RPMI8226 (cell line): ENCODE results near the gene ADCY2.

Source experiments
- DNase-seq: peaks from one replicate; pipeline ENCODE4 v3.0.0-alpha.2; 2015

ADCY2 gene

DNA sequence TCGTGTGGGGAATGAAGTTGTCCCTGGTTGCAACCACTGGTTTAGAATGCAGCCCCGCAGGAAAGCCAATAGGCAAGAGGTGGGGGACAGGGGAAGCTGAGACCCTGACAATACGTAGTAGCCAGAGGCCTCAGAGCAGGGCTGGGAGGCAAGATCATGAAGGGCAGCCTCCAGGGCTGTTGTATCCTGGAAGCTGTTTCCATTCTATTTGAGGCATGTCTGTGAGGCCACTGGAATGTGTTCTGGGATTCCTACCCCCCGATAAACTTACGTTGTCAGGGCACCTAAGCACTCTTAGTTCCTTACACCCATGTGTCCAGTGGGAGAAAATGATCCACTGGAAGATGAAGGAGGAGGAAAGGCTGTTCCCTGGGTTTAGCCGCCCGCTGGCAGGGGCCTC lies 277.7 kb downstream of the ADCY2 start:
- no peak for DNase-seq

DNA sequence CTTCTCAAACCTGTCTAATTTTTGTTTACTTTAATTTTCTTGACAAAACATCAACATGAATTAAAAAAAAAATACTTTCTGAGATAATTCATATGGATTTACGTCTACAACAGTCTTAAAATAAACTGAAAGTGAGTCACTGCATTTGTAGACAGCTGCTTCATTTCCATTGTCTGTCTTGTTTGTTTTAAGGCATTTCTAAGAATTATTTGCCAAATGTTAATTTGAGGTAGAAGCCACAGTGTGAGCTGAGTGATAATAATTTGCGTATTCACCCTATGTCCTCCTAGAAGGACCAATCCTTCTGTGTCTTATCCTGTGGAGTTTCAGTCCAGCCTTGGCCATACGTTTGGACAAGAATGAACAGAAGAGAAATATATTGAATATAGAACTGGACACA lies 280.5 kb downstream of the ADCY2 start:
- DNase-seq: no peak

DNA sequence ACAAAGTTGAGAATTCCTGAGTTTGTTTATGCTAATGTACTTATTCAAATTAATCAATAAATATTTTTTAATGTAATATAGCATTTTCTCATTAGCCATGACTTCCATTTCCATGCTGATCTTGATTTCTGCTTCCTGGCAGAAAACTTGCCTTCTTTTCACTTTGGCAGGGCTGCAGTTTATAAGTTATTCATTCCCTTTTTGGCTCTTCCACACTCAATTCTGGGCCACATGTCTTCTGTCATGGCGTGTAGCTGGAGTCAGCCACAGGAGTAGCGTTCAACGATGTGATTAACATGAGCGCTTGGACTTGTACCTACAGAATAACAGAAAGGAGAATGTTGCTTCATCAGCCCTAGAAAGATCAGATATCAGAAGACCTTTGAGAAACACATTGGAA lies 282.1 kb downstream of the ADCY2 start:
- DNase-seq: no peak

DNA sequence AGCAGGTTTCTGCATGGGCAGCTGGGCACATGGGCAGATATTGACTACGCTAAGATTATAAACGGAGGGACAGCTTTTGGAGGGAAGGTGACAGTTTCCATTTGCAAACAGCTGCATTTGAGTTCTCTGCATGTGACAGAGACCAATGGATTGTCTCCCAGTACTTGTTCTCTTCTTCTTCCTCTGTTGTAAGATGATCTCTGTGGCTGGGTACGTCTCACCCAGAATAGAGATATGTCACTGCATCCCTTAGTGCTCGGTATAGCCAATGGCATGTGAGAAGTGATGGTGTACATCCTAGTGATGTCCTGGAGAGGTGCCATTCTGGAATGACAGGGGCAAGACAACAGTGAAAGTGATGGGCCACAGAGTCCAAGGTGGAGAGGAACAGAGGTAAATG lies 283.7 kb downstream of the ADCY2 start:
- DNase-seq: no peak

DNA sequence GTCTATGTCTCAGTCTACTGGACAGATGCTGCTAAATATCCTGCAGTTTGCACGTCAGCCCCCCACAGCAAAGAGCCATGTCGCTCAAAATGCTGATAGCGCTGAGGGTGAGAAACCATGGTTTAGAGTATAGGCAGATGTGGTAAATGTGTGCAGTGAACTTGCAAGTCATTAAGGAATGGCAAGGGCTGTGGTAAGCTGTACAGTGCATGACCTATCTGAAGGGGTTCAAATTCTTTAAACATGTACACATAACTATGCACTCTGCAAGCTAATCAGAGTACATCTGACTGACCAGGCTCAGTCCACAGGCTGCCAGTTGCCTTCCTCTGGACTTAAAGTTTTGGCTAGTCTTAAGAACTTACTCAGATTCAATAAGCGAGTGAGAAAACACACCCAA lies 284.3 kb downstream of the ADCY2 start:
- DNase-seq: no peak

DNA sequence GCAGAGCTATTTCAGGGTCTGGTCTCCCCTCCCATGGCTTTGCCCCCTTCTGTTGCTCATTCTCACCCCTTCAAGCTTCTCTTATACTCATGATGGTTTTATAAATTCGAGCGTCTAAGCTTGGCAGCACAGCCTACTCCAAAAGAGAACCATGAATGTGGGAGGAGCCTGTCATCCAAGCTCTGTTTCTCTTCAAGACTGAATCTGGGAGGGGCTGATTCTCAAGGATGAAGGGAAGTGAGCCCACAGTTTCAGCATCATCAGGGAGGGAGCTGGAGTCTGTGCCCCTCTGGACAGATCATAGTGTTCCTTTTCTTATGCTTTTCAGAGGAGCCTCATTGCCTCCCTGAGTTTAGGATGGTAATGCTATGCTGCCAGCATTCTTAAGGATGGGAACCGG lies 286.4 kb downstream of the ADCY2 start:
- DNase-seq: no peak

DNA sequence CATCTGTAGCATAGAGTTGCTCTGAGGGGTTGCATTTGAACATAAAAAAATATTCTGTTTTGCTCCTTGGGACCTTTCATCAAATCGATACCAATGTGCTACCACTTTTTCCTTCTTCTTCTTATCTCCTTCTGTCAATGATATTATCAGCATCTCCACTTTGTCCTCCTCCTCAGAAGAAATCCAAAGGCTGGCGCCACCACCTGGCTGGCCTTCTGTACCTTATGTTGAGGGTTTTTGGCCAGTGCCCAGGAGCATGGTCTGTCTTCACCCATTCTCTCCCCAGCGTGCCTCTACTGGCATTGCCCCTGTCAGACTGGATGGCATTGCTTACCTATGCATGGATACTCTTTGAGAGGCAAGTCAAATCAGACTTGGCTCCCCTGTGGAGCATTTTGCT lies 287.8 kb downstream of the ADCY2 start:
- DNase-seq: no peak

DNA sequence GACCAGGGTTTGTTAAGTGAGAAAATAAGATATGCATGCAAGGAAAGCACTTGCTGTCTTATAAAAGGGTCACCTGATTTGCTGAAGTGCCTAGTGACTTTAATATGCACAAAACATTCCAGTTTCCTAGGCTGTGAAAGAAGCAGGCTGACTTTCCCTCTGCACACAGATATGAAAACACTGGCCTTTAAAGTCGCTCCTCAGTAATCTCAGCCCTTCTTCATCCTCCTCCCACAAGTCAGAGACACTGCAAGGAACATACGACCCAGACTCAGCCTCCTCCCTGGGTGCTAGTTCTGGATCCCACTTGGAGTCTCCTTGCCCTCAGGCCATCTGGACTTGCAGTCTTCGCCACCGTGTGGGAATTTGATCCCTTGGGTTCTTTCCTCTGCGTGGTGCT lies 288.9 kb downstream of the ADCY2 start:
- DNase-seq: no peak

DNA sequence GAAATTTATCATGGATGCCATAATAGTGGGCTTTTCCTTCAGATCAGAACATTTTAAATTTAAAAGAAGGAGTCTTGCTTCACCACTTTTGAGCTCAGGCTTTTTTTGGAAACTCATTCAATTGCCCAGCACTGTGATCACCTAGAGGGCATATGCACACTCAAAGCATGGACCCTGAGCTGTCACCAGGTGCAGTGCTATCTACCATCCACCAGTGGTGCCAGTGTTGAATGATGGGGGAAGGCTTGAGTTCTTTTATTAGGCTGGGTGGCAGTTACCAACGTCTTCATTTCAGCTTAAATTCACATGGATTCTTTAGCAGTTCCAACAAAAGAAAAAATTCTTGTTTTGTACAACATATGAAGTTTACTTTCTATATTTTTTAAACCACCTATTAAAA lies 290.9 kb downstream of the ADCY2 start:
- DNase-seq: no peak

DNA sequence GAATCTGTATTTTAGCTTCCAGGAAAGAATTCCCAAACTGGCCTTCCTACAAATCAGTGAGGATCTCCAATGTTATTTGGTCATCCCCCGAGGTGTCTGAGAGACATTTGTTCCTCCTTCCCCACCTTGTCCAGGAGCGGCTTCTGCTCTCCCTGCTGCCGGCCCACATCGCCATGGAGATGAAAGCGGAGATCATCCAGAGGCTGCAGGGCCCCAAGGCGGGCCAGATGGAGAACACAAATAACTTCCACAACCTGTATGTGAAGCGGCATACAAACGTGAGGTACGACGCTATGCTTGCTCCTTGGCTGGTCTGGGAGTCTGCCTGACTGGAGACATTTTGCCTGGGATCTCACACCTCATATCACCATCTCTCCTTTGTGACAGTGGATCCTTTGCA lies 294.6 kb downstream of the ADCY2 start:
- DNase-seq: no peak

DNA sequence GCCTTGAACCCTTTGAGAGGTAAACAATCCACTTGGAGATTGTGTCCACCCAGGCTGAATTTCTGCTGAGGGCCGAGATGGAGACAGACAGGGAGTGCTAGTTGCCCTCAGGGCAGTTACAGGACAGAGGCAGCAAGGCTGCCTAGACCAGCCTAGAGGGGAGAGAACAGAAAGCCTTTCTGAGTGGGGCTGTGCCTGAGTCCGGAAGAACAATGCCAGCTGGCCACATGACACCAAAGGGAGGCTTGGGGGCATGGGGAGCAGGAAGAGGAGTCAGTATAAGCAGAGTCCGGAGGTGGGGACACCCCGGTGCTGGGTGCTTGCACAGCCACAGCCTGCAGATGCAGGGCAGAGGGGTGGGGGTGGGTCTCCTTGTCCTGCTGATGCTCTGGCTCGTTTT lies 309.3 kb downstream of the ADCY2 start:
- no peak for DNase-seq

DNA sequence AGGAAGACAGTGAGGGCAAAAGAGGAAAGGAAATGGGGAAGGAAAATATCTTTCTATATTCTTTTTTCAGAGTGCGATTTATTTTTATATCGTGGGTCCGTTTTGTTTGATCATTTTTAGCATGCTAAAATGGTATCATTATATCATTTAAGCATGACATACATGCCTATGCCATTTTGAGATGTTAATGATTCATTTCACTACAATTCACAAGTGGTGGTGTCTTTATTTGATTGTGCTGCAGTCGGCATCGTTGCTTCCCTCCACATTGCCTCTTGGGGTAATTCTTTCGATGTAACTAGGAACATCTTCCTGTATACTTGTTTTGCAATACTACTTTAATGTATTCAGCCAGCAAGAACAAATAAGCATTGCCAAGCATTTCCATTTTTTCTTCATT lies 309.8 kb downstream of the ADCY2 start:
- no peak for DNase-seq

DNA sequence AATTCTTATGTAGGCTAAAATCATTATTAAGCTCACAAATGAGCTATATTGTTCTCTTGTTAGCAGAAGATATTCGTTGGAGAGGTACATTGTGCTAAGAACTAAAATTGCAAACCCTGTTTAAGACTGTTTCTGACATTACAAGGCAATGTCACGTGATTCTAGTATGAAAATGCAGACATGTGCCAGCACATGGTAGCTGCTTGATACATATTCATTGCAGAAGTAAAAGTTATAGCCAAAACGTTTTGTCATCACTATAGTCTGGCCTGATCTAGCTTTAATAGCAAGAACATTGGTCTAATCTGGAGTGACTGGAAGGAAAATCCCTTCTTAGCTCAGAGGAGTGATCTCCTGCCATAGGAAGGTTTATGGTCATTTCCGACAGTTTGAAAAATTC lies 310.3 kb downstream of the ADCY2 start:
- DNase-seq: no peak

DNA sequence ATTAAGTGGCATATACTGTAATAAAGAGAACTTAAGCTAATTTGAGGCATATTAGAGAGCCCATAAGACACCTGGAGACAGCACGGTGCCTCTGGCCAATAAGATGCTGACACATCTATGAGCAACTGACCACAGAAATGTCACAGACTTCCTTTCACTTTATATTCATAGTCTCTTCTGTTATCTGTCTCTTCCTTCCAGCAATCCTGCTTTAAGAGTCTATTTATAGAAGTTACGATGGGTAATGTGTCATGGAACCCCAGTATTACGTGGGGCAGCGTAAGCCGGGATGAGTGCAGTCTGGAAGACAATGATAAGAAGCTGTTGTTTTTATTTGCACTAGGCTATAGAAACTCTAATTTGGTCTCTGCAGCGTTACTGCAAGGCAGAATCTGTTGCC lies 318.2 kb downstream of the ADCY2 start:
- DNase-seq: no peak

DNA sequence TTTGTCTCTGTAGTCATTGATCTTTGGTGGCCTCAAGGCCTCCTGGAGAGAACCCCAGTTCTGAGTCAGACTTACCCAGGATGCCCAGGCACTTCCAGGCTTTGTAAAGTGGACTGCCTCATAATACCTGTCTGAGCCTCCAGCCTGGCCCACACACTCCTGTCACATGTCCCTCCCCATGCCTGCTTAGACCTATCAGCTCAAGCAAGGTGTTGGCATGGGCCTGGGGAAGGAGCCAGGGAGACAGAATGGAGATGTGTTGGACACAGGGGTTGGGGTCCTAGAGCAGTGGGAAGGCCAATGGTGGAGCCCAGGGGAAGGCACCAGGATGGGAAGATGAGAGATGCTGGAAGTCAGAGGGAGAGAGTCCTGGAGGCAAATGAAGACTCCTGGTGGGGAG lies 318.8 kb downstream of the ADCY2 start:
- DNase-seq: no peak

DNA sequence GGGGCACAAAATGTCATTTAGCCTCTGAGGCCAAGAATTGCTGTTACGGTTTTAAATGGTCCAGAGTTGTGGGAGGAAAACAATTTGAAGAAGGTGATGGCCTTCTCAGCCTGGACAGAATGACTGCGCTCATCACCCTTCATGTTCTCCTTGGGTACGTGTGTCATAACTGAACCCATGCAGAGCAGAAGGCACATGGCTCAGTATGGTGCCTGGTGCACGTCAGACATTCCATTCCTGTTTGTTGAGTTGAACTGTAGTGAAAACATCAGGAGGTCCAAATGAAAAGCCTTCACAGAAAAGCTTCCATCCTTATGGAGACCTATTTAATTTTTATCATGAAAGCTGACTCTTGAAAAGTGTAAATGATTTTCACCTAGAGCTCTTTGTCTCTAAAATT lies 321.8 kb downstream of the ADCY2 start:
- DNase-seq: no peak

DNA sequence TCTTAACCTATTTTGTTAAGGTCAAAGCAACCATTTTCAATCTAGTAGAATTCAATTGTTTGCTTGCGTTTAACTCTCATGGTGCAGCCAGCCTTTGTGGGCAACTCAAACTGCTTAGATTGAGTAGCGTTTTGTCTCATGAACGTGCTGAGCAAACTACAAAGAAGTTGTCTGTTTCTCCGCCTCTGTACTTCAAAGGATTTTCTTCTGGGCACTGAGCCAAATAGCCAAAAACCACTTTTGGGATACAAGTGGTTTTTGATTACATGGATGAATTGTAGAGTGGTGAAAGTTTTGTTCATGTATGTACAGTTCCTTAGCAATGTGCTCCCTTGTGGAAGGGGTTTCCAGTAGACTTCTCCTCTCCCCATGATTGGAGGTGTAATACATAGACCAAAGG lies 332.1 kb downstream of the ADCY2 start:
- DNase-seq: no peak

DNA sequence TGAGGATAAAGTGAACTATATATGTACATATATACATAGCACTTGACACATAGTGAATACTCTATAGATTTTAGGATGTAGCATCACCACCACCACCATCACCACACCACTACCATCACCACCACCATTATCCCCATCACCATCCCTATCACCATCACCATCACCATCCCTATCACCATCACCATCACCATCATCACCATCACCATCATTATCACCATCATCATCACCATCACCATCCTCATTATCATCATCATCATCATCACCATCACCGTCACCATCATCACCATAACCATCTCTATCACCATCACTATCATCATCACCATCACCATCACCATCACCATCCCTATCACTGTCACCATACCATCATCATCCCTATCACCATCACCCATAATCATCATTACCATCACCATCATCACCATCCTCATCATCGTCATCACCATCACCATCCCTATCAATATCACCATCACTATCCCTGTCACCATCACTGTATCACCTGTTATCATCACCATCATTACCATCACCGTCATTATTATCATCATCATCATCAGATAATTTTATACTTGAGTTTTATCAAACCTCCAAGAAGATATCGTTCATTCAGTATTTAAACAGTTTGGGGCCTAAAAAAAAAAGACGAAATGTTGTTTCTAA lies 345.6 kb downstream of the ADCY2 start:
- no peak for DNase-seq

DNA sequence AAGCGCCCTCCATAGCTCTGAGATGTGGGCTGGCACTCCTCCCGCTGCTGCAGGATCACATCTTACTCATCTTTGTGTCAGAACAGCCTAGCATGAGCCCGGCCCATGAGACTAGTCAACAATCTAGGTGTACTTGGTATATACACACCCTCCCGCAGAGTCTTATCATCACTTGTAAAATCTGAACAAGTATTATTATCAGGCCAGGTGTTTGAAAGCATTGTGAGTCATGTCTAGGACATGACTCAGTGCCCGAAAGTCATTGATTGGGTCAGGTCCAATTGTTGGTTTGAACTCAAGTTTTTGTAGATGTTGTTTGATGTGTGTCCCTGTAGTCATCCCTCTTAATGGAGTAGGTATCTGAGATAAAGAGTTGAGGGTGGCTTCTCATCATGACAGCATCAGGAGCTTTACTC lies 346.3 kb downstream of the ADCY2 start:
- DNase-seq: no peak

DNA sequence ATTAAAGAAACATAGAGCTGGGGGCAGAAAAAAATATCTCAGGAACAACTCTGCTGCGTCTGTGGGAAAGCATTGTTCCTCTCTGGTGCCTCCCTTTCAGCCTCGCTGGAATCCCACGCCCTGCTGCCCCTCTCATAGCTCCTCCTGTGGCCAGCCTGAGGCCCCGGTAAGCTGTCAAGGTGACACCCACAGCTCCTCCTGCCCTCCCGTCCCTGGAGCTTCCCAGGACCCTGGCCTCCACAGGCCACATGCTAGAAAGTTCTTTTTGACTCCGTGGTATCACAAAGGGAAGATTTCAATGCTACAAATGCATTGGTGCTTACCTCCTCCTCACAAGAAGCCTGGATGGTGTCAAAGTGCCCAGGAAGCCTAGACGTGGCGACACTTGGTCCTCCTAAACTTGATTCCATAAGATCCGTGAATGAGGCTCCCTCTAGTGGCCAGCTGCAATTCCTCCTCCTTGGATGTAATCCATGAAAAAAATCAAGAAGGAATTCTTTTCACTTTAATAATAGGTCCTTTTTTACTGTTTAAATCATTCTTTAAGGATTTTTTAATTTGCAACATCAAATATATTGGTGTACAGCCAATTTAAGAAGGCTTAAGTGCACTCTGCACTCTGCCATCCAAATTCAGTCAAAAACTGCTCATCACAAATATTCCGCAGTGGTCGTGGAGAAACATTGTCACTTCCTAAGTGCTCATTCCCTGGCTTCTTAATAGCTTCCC lies 350.1 kb downstream of the ADCY2 start:
- DNase-seq: peak; percentile 36

DNA sequence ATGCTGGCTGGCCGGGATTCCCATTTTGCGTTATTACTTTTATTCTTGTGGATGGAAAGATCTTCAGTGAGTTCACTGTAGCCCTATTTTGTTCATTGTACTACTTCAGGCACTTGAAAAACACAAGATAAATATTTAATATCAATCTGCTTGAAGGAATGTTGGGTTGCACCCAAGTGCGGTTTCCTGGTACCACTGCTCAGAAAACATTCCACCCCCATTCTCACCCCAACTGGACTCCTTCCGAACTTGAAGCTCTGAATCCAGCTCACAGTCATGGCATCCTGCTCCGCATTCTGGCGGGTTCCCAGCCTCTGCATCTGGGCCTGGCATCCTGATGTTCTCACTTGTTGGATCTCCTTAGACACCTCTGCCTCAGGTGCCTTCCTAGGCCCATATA lies 351.8 kb downstream of the ADCY2 start:
- DNase-seq: no peak

DNA sequence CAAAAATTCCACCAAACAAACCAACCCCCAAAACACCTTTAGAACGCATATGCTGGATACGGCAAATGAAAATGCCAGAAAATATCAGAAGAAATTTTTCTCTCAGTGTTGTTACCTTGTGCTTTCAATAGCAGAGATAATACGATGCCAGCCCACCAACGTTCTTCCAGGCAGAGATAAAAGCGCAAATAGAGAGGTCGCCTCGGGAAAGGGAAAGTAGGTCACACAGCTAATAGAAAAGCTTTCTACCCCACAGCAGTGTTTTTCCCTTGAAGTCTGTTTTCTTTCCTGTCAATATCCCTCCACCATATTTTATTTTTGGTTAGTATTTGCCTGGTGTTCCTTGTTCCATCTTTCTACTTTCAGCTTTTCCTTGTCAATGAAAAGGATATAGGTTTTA lies 353.7 kb downstream of the ADCY2 start:
- DNase-seq: no peak

DNA sequence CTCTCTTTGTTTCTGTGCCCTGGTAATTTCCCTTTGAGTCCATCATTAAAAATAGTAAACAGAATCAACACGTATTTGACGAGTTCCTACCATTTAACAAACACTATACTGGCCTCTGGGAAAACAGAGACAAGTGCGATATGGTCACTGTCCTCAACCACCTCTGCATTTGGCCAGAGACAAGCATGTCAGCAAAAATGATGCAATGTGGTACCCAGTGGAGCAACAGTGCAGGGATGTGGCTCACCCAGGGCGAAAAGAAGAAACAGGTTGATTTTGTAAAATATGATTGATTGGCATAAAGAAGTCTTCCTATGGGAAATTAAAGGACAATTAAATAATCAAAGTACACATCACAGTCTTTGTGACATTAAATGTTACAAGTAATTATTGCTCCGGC lies 355.9 kb downstream of the ADCY2 start:
- no peak for DNase-seq

DNA sequence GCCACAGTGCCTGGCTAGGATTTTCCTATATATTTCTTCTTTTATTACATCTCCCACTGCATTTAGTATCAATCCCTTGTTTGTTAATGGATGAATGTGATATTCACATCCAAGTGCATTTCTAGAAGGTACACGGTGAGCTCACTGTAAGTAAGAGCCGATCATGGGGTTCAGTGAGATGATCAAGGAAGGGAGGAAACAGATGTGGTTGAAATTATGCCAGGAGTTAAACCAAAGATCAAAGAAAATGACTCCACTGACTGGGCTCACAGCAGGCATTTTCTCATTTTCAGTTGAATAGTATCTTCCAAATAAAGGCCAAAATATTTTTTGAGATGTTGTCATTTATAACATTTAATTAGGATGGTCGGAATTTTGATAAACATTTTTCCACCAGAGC lies 357.2 kb downstream of the ADCY2 start:
- DNase-seq: no peak

DNA sequence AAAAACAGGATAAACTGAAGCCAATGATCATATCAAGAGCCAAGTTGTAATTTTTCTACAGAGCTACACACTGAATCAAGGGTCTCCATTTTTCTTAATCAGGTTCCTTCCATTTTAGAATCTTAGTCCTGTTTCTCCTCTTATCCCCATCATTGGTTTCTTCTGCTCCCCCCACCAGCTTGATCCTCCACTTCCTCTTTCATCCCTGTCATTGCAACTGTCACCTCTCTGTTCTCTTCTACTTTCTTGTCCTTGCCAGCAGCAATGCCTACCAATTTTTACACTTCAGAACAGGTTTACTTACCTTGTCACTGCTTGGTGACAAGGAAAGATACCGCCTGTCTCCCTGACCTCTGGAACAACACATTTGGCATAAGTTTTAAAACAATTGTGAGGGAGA lies 357.7 kb downstream of the ADCY2 start:
- DNase-seq: no peak
